Activated CD4-positive, alpha-beta T cell treated with anti-CD3 and anti-CD28 coated beads, Interleukin-2, amount 10 ng/mL, durations not matched to agents 7 days and 5 days (primary cell): Measurements from ENCODE around the gene GRIK4. TPM values are rescaled to one million over a fixed set of nuclear protein-coding genes. Genes with fewer than 3 reads are reported as not detected.

Experiments
- CTCF ChIA-PET: fragments of 350-600 bp; sonication (Branson Sonifier 250); formaldehyde crosslinking; loops from one replicate; lab custom pipeline; 2021; ENCODE audit warnings: antibody characterized with exemption; lab: Charles Lee
- POLR2A ChIA-PET: fragments of 350-600 bp; sonication (Branson Sonifier 250); formaldehyde crosslinking; loops from one replicate; lab custom pipeline; 2021; ENCODE audit warnings: antibody characterized with exemption; lab: Charles Lee
- DNase-seq: peaks from one replicate; pipeline ENCODE4 v3.0.0-alpha.2; 2020
- H3K27ac Mint-ChIP-seq: one replicate; pipeline ENCODE4 v1.8.0; 2021; ENCODE audit warnings: mild to moderate bottlenecking, moderate library complexity, mixed read lengths
- H3K27me3 Mint-ChIP-seq: one replicate; pipeline ENCODE4 v1.8.0; 2021; ENCODE audit warnings: mixed read lengths
- H3K36me3 Mint-ChIP-seq: one replicate; pipeline ENCODE4 v1.8.0; 2021; ENCODE audit warnings: low read depth, mixed read lengths
- H3K4me1 Mint-ChIP-seq: one replicate; pipeline ENCODE4 v1.8.0; 2021; ENCODE audit warnings: mixed read lengths
- H3K4me3 Mint-ChIP-seq: one replicate; pipeline ENCODE4 v1.8.0; 2021; ENCODE audit warnings: mild to moderate bottlenecking, moderate library complexity, mixed read lengths
- H3K9me3 Mint-ChIP-seq: one replicate; pipeline ENCODE4 v1.8.0; 2021; ENCODE audit warnings: mixed read lengths
- total RNA-seq, 2 experiments: library from RNA; stranded (reverse); gene quantifications; one replicate each; pipeline ENCODE4 v1.2.3, GENCODE V29; 2021

The GRIK4 gene
- total RNA-seq, 2 experiments from 2014 or later: not detected

- POLR2A ChIA-PET: no interaction called here
- H3K4me3 Mint-ChIP-seq: no peak overlapping the region
- no peaks in the 10 kb centered on the region for H3K4me1 Mint-ChIP-seq
- H3K9me3 Mint-ChIP-seq: no peaks in the 10 kb centered on the region
- DNase-seq: no peak
- H3K27ac Mint-ChIP-seq: no peak overlapping the region
- CTCF ChIA-PET: no interaction called here
- no peaks in the 10 kb centered on the region for H3K27me3 Mint-ChIP-seq
- H3K36me3 Mint-ChIP-seq: no peaks in the 10 kb centered on the region
Observed at GRCh38 chr11:120899720-120900119, 388.2 kb downstream of the GRIK4 start.

DNA sequence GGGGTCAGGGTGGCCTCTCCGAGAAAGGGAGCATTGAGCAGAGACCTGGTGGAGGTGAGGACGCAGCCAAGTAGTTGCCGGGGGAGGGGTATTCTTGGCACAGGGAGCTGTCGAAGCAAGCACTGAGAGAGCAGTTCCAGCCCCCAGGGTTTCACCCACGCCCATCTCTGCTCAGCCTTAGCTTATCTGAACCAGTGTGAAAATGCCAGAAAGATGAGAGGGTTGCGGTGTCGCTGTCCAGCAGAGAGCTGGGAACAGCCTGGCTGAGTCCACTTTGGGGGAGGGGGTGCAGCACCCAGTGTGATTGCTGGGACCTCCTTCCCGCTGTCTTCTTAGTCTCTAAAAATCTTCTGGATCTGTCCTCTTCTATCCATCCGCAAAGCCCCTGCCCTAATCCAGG lies 389.1 kb downstream of the GRIK4 start:
- H3K4me1 Mint-ChIP-seq: no peaks in the 10 kb centered on the region
- H3K27ac Mint-ChIP-seq: no peak overlapping the region
- no peaks in the 10 kb centered on the region for H3K27me3 Mint-ChIP-seq
- no peak for DNase-seq
- H3K9me3 Mint-ChIP-seq: no peaks in the 10 kb centered on the region
- H3K36me3 Mint-ChIP-seq: no peaks in the 10 kb centered on the region
- ChIA-PET POLR2A (no interaction called here), CTCF (no interaction called here)
- H3K4me3 Mint-ChIP-seq: no peak overlapping the region

DNA sequence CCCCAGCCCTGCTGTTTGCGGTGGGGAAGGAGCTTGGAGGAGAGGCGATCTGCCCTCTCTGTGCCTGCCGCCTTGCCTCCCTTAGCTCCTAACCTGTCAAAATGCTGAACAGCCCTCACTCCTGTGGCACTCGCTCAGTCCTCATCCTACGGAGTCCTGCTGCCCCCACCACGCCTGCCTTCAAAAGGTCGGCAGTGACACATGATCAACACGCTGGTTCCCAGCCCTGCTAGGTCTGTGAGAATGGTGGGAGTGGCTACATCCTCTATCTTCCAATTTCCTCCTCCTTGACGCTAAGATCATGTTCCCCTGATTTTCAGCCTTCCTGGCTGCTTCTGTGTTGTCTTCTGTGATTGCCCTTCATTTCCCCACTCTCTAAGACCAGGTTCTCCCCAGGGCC lies 392.1 kb downstream of the GRIK4 start:
- POLR2A ChIA-PET: no interaction called here
- Mint-ChIP-seq H3K27me3 (no peaks in the 10 kb centered on the region), H3K36me3 (no peaks in the 10 kb centered on the region), H3K4me1 (no peaks in the 10 kb centered on the region), H3K27ac (no peak overlapping the region), H3K9me3 (no peaks in the 10 kb centered on the region), H3K4me3 (no peak overlapping the region)
- CTCF ChIA-PET: no interaction called here
- DNase-seq: no peak

DNA sequence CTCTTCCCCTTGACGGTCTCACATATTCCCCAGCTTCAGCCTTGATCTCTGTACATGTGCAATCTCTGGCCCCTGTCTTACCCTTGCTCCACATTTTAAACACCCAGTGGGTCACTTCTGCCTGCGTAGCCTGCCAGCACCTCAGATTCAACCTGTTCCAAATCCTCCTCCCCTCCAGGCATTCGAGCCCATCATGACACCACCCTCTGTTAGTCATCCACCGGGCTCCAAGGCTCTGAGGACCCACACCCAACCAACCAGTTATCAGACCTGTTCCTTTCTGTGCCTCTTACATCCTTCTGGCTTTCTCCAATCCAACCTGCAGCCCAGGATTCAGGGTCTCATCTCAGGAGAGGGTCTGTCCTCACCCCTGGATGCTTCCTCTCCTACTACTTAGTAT lies 392.6 kb downstream of the GRIK4 start:
- no peak overlapping the region for H3K4me3 Mint-ChIP-seq
- no peak overlapping the region for H3K27ac Mint-ChIP-seq
- H3K9me3 Mint-ChIP-seq: no peaks in the 10 kb centered on the region
- CTCF ChIA-PET: no interaction called here
- POLR2A ChIA-PET: no interaction called here
- H3K27me3 Mint-ChIP-seq: no peaks in the 10 kb centered on the region
- DNase-seq: no peak
- H3K4me1 Mint-ChIP-seq: no peaks in the 10 kb centered on the region
- no peaks in the 10 kb centered on the region for H3K36me3 Mint-ChIP-seq

GRCh38 chr11:120906766-120907165 lies 395.2 kb downstream of the GRIK4 start:
- peaks cover 3% of the 10 kb centered on the region for H3K27me3 Mint-ChIP-seq
- CTCF ChIA-PET: no interaction called here

DNA sequence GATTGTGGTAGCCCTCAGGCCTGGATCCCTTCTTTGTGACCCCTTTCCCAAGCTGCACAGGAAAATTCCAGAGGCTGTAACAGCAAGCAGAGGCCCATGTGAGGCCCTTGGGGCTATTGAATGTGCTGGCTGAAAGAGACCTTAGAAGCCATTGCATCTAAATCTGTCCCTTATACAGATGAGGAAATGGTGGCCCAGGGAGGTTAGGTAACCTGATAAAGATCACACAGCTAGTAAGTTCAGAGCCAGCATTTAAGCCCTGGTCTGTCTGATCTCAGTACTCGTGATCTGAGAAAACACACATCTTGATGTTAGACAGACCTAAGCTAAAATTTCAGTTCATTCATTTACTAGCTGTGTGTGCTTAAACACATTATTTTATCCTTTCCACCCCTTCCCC lies 396.4 kb downstream of the GRIK4 start:
- no peaks in the 10 kb centered on the region for H3K9me3 Mint-ChIP-seq
- no peaks in the 10 kb centered on the region for H3K4me1 Mint-ChIP-seq
- DNase-seq: no peak
- ChIA-PET POLR2A (no interaction called here), CTCF (interaction anchor here (0.6 kb wide), 1 partner anchor 134 kb away, joined by 3 read pairs; no protein-coding TSS in a partner anchor)
- H3K4me3 Mint-ChIP-seq: no peak overlapping the region
- H3K27me3 Mint-ChIP-seq: peaks cover 7% of the 10 kb centered on the region
- H3K36me3 Mint-ChIP-seq: no peaks in the 10 kb centered on the region
- no peak overlapping the region for H3K27ac Mint-ChIP-seq

More at GRCh38 chr11:120906766-120907165, 395.2 kb downstream of the GRIK4 start:
- no peaks in the 10 kb centered on the region for H3K4me1 Mint-ChIP-seq
- POLR2A ChIA-PET: no interaction called here
- H3K9me3 Mint-ChIP-seq: no peaks in the 10 kb centered on the region
- H3K4me3 Mint-ChIP-seq: no peak overlapping the region
- no peak for DNase-seq
- H3K27ac Mint-ChIP-seq: no peak overlapping the region
- no peaks in the 10 kb centered on the region for H3K36me3 Mint-ChIP-seq

- CTCF ChIA-PET: interaction anchor here (0.6 kb wide), 1 partner anchor 133 kb away, joined by 3 read pairs; no protein-coding TSS in a partner anchor
- Mint-ChIP-seq H3K27ac (no peak overlapping the region), H3K4me3 (no peak overlapping the region), H3K36me3 (no peaks in the 10 kb centered on the region), H3K4me1 (no peaks in the 10 kb centered on the region), H3K9me3 (no peaks in the 10 kb centered on the region), H3K27me3 (peaks cover 7% of the 10 kb centered on the region)
- POLR2A ChIA-PET: no interaction called here
- DNase-seq: no peak
Observed at GRCh38 chr11:120908461-120909181, 397.1 kb downstream of the GRIK4 start.

- H3K4me3 Mint-ChIP-seq: no peak overlapping the region
Observed at GRCh38 chr11:120909676-120910416, 398.3 kb downstream of the GRIK4 start.

GRCh38 chr11:120911943-120912342 lies 400.4 kb downstream of the GRIK4 start:
- H3K27me3 Mint-ChIP-seq: peaks cover 12% of the 10 kb centered on the region
- POLR2A ChIA-PET: no interaction called here
- CTCF ChIA-PET: no interaction called here
- no peak overlapping the region for H3K27ac Mint-ChIP-seq
- no peaks in the 10 kb centered on the region for H3K9me3 Mint-ChIP-seq
- no peak for DNase-seq
- no peaks in the 10 kb centered on the region for H3K4me1 Mint-ChIP-seq
- H3K36me3 Mint-ChIP-seq: no peaks in the 10 kb centered on the region
- no peak overlapping the region for H3K4me3 Mint-ChIP-seq

More at GRCh38 chr11:120909676-120910416, 398.3 kb downstream of the GRIK4 start:
- no peak for DNase-seq
- CTCF ChIA-PET: no interaction called here
- peaks cover 12% of the 10 kb centered on the region for H3K27me3 Mint-ChIP-seq
- no peaks in the 10 kb centered on the region for H3K9me3 Mint-ChIP-seq
- POLR2A ChIA-PET: no interaction called here
- no peaks in the 10 kb centered on the region for H3K4me1 Mint-ChIP-seq
- no peaks in the 10 kb centered on the region for H3K36me3 Mint-ChIP-seq
- no peak overlapping the region for H3K27ac Mint-ChIP-seq

- no peaks in the 10 kb centered on the region for H3K9me3 Mint-ChIP-seq
- no peaks in the 10 kb centered on the region for H3K36me3 Mint-ChIP-seq
- no peaks in the 10 kb centered on the region for H3K4me1 Mint-ChIP-seq
- DNase-seq: no peak
- H3K27me3 Mint-ChIP-seq: peaks cover 12% of the 10 kb centered on the region
- H3K4me3 Mint-ChIP-seq: no peak overlapping the region
- H3K27ac Mint-ChIP-seq: no peak overlapping the region
- ChIA-PET CTCF (interaction anchor here (1.1 kb wide), 1 partner anchor 17 kb away, joined by 4 read pairs; no protein-coding TSS in a partner anchor), POLR2A (no interaction called here)
Observed at GRCh38 chr11:120912504-120912903, 401.0 kb downstream of the GRIK4 start.

DNA sequence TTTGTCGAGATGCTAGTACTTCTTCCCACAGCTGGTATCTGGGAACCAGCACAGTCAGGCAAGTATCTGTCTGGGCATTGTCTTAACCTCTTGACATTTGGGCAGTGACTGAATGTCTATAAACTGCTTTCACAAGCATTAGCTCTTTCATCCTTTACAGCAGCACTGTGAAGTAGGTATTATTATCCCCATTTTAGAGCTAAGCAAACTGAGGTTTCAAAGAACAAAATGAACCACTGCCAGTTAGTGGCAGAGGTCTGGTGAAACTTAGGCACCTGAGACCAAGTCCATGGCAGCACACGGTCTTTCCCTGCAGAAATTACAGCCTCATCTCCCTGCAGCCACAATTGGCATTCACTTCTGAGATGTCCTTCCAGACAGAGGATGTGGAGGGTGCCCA lies 401.4 kb downstream of the GRIK4 start:
- ChIA-PET CTCF (interaction anchor here (1.1 kb wide), 1 partner anchor 17 kb away, joined by 4 read pairs; no protein-coding TSS in a partner anchor), POLR2A (no interaction called here)
- no peak overlapping the region for H3K27ac Mint-ChIP-seq
- H3K4me3 Mint-ChIP-seq: no peak overlapping the region
- no peaks in the 10 kb centered on the region for H3K9me3 Mint-ChIP-seq
- no peaks in the 10 kb centered on the region for H3K36me3 Mint-ChIP-seq
- peaks cover 12% of the 10 kb centered on the region for H3K27me3 Mint-ChIP-seq
- no peak for DNase-seq
- H3K4me1 Mint-ChIP-seq: no peaks in the 10 kb centered on the region

- POLR2A ChIA-PET: no interaction called here
- Mint-ChIP-seq H3K4me3 (no peak overlapping the region), H3K4me1 (no peaks in the 10 kb centered on the region), H3K27me3 (peaks cover 12% of the 10 kb centered on the region), H3K27ac (no peak overlapping the region), H3K9me3 (no peaks in the 10 kb centered on the region), H3K36me3 (no peaks in the 10 kb centered on the region)
- CTCF ChIA-PET: no interaction called here
- DNase-seq: no peak
Observed at GRCh38 chr11:120914021-120914420, 402.5 kb downstream of the GRIK4 start.

GRCh38 chr11:120914601-120915000 lies 403.1 kb downstream of the GRIK4 start:
- Mint-ChIP-seq H3K9me3 (no peaks in the 10 kb centered on the region), H3K4me1 (no peaks in the 10 kb centered on the region)
- POLR2A ChIA-PET: no interaction called here

More at GRCh38 chr11:120914601-120915000, 403.1 kb downstream of the GRIK4 start:
- no peaks in the 10 kb centered on the region for H3K36me3 Mint-ChIP-seq
- H3K4me3 Mint-ChIP-seq: no peak overlapping the region
- no peak for DNase-seq
- no peak overlapping the region for H3K27ac Mint-ChIP-seq
- H3K27me3 Mint-ChIP-seq: peaks cover 12% of the 10 kb centered on the region
- CTCF ChIA-PET: no interaction called here
